GM19372 (cell line): Measurements from ENCODE around the gene JPH3.

Experiments used
- ATAC-seq: cut with Tn5 transposase; IDR thresholded peaks from one replicate; pipeline ENCODE4 v1.9.1; 2021; ENCODE audit warnings: mild to moderate bottlenecking, low read depth, moderate library complexity; ENCODE audit not compliant: unreplicated experiment

Gene JPH3

DNA sequence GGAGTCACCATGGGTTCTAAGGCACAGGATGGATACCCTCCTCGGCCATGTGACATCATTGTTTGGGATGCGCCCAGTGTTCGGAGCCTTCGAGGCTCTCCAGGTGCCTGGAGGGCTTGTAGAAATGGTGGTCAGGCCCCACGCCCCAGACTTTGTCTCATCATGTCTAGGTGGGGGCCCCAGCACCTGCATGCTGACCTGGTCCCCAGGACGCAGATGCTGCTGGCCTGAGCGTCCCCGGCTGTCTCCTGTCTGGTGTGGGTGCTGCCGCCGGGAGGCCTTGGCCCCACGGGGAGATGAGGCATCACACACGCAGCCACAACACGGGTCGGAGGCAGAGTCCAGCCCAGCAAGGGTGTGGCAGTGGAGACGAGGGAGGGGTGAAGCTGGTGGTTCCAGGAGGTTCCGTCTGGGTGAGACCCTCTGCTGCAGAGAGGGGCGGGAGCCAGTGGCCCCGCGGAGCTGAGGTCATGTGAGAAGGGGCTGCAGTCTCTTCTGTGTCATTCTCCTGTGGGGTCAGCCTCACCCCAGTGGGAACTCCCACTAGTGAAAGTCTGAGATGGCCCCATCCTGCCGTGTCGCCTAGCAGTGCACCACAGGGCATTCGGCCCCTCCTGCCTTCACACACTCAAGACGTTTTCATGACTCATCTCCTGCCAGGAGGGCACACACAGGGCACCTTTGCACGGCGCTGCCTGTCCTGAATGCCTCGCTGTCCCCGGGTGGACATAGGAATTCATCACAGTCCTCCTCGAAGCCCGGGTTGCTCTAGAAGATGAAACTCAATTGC lies 46.6 kb downstream of the JPH3 start:
- ATAC-seq = no peak

DNA sequence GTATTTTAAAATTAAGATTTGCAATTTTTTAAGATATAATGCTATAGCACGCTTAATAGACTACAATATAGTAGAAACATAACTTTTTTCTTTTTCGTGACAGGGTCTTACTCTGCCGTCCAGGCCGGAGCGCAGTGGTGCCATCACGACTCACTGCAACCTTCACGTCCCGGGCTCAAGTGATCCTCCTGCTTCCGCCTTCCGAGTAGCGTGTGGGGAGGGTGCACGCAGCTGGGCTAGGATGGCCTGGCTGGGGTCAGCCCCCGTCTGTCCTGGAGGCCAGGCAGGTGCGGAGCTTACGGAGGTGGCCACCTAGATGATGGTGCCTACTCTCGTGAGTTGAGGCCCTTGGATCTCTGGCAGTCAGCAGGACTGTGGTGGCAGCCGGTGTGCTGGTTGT lies 50.1 kb downstream of the JPH3 start:
- no peak for ATAC-seq

DNA sequence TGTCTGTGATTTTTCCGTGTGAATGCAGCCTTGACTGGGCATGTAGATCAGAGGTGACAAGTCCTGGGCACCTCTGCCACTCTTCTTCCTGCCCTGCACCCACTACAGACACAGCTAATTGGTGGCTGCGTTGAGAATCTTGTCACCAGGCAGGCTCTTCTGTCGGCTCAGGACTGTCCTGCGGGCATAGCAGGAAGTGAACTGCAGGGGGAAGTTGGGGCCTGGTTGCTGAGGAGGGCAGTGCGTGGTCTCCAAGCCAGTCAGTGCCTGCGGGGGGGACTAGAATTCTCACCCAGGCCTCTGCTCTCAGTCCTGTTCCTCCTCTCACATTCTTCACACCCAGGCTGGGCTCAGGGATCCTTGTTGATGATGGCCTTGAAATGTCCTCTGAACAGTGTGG lies 50.5 kb downstream of the JPH3 start:
- no peak for ATAC-seq

DNA sequence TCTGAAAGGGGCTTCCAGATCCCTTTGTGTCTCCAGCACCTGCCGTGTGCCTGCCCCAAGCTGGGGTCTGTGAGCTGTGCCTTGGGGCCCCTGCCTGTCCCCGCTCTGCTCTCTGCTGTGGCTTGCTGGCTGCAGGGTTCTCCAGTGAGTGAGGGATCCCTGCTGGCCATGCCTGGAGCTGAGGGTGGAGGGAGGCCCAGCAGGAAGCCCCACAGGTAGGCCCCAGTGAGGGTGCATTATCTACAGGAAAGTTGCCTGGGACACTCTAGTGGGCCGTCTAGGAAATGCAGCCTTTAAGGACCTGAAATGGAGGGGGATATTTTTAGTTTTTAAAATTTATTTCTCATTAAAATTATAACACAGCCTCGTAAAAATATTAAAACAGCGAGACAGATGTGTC lies 50.9 kb downstream of the JPH3 start:
- no peak for ATAC-seq

DNA sequence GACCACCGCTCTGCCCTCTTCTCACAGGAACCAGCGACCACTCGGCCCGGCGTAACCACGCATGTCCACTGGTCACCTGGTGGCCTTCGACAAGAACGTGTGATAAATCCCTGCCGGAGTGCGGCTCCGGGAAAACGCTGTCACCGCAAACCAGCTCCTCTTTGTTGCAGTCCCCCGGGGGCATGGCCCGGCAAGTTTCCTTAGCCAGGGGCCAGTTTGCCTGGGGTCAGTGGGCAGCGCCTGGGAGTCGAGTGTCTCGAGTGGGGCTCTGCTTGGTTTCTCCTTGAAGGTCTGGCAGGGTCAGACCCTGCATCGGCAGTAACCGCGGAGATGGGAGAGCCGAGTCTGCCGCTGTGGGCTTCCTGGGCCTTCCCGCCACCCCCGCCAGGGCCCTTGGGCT lies 52.5 kb downstream of the JPH3 start:
- ATAC-seq = no peak

DNA sequence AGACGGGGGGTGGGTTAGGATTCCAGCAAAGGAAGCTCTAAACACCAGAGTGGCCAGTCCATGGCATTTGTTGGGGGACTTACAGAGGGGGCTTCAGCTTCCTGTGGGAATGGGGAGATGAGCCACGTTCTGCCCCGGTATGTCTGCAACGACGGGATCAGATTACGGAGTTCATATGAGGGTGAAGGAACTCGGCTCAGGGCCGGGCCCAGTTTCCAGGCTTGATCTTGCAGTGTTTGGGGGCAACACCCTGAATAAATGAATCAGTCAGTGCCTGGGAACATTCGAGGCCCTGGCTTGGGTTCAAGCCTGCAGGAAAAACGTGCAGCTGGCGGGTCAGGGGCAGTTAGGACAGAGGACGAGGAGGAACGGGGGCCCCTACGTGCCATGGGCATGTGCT lies 54.0 kb downstream of the JPH3 start:
- no peak for ATAC-seq

DNA sequence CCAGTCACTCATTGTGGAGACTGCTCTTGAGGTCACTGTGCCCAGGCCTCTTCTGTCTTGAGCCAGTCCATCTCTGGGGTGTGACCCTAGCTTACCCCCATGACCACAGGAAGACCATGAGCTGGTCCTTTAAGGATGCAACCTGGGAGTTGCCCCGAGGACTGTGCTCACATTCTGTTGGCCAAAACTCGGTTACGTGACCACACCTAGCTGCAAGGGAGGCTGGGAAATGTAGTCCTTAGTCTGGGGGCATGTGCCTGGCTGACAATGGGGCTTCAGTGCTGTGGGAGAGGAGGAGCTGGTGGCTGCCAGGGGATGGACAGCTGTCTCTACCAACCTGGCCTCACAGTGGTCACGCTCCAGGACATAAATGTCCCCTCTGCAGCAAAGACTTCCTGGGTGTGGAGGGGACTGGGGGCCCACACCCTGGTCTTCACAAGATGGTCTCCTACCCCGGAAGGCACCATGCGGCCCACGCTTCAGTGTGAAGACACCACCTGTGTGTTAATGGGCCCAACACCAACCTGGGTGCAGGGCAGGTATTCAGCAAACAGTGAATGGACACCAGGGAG lies 55.4 kb downstream of the JPH3 start:
- ATAC-seq = no peak

DNA sequence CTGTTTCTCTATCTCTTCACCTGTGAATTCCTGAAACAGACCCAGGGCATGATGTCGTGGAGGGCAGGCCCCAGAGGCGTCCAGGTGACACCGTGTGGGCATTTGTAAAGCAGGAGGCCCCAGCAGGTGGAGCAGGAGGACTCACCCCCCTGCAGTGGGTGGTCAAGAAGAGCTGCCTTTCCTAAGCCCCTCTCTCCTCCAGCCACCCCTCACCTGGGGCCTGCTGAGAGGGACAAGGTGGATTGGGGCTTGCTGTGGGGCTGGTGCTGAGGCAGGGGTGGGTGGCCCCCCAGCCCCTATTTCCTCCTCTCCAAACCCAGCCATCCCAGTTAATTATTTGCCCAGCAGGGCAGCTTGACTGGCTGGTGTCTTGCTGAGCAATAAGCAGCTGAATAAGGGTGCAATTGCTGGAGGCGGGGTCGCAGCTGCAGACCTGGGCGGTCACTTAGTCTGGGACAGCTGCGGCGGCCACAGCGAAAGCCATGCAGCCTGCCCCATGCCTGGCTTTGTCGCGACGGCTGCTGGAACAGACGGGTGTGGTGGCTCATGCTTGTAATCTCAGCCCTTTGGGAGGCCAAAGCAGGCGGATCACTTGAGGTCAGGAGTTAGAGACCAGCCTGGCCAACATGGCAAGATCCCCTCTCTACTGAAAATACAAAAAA lies 56.4 kb downstream of the JPH3 start:
- no peak for ATAC-seq

DNA sequence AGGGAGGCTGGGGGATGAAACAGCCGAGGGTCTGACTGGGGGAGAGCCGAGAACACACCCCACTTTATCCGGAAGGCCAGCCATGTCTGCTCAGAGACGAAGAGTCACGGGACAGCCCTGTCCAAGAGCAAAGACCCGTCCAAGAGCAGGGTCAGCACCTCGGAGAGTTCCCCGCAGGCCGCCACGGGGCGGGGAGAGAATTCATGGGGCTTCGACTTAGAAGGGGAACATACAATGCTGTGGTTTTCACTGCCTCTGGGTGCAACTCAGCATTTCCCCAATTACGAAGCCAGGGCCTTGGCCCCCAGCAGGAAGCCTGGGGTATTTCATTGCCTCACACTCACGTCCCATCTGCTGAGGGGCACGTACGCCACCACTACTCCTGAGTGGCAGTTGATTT lies 59.3 kb downstream of the JPH3 start:
- no peak for ATAC-seq

DNA sequence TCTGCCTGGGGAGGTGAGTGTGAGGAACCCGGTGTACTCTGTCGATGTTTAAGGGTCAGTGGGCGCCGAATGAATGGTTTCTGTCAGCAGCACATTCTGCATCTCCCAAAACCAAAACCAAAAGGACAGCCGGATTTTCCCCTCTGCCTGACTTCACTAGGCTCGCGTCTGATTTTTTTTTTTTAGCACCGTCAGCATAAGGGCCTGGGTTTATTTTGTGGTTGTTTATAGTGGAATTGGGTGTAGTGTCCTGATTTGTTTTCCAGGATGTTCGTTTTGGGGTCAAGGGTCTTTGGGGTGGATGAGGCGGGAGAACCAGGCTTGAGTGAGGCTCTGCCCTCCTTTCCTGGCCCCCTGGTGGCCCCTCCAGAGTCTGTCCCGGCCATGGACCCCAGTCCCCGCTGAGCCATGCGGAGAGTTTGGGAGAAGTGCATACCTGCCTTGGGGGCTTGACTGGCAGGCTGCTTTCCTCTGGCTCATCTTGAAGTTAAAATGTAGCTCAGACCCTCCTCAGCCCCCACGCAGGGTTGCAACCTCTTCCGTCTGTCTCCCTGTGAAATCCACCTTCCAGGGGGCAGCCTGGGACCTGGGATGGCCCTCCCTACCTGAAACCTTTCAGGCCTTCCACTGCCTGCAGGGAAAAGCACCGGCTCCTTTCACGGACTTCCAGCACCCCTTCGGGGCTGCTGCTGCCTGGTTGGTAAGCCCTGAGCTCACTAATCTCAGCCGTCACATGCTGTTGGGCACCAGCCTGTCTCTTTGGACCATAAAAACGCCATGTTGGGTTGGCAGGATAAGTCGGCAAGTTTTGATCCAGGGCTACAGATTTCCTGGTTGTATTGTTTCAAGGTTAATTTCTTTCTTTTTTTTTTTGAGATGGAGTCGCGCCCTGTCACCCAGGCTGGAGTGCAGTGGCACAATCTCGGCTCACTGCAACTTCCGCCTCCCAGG lies 60.2 kb downstream of the JPH3 start:
- no peak for ATAC-seq

DNA sequence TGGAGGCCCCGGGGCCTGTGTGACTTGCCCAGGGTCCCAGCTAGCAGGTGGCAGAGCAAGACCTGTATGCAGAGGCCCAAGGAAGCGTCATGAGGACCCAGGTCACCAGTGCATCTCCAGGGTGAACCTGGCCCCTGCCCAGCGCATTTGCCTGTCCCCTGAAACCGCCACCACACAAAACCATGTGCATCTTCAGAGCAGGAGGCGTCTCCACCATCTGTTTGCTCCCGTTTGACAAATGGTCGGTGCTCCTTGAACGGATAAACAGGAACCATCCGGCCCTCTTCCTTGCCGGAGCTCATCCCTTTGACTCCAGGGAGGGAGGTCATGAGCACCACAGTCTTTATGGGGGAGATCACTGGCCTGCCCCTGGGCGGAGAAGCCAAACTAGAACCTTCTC lies 62.5 kb downstream of the JPH3 start:
- ATAC-seq = no peak

DNA sequence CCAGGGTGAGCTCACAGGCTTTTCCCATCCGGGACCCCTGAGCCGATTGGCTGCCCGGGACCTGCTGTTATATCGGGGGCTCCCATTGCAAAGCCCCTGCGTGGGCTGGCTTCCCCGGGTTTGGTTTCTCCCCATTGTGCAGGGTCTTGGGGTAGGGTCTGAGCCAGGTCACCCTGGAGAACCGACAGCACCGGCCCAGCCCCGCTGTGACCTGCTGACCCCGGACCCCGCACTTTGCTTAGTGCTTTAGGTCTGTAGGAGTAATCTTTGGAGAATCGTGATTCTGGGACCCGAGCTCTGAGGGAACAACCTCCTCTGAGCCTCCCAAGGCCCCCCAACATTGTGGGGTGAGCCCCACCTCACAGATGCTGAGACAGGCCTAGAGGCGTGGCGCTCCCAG lies 62.9 kb downstream of the JPH3 start:
- ATAC-seq = no peak

DNA sequence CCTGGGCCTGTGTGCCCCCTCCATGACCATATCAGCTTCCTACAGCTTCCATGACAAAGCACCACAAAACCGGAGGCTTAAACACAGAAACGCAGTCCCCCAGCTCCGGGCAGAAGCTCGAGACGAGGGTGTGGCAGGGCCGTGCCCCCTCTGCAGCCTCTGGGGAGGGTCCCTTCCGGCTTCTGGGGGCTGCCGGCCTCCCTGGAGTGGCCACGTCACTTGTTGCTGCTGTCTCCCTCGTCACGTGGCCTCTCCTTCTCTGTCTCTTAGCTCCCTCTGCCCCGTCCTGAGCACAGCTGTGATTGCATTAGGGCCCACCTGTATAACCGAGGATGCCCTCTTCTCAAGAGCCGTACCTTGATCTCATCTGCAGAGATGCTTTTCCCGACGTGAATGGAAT lies 64.6 kb downstream of the JPH3 start:
- no peak for ATAC-seq

DNA sequence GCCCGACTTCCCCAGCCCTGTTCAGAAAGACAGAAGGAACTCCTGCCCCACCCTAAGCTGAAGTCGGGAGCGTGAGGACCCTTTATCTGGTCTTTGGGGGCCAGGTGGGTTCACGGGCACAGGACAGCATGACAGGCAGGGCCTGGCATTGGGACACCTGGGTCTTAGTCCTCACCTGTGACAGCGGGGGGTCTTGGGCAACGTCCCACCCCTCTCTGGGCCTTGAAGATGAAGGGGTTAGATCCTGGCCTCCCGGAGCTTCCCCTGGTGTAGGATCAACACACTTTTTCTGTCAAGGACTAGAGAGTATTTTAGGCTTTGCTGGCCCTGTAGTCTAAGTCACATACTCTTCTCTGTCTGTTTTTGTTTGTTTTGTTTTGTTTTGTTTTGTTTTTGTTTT lies 65.1 kb downstream of the JPH3 start:
- no peak for ATAC-seq

DNA sequence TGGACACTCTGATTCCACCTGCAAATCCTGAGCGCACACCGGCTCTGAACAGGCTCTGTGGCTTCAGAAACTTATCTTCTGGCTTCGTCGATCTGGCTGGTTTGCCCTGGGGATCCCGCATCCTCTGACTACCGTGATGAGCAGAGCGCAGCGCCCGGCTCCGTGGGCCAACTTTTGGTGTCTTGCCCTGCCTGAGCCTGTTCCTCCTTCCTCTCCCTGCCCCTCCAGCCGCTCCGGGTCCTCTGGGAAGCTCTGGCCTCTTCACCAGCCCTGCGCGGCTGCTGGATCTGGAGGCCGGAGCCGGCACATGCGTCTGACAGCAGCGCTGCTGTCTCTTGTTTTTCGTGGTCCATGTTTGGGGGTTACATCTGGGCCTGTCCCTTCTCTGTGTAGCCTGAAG lies 65.6 kb downstream of the JPH3 start:
- no peak for ATAC-seq

DNA sequence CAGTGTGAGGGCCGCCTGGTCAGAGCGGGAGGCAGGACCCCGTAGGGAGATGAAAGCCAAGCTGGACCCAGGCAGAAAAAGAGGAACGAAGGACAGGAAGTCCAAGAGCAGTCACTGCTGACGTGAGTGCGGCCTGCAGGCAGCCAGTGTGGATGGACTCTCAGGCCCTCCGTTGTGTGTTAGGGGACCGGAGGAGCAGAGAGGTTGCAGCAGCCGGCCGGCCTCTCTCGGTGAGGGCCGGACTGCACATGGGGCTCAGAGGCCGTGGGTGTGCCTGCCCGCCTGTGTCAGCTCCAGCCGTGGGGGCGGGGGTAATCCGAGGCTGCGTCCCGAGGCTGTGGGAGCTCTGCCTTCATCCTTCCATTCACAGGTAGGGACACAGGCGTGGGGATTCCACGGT lies 67.4 kb downstream of the JPH3 start:
- ATAC-seq = no peak

DNA sequence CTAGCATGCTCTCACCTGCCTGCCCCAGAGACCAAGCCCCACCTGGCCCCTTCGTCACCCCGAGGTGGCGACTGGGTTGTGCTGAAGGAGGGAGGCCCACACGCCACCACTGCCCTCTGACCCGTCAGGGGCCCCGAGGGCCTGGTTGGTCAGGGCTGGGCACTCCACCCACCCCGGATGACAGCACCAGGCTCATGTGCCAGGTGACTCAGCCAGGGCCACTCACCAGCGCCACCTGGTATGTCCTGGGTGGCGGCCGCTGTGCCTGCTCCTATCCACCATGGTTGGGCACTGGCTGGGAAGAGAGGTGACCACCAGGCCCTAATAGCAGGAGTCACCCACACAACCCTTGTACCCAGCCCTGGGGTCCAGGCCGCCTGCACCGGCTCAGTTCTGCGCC lies 68.9 kb downstream of the JPH3 start:
- ATAC-seq = no peak

DNA sequence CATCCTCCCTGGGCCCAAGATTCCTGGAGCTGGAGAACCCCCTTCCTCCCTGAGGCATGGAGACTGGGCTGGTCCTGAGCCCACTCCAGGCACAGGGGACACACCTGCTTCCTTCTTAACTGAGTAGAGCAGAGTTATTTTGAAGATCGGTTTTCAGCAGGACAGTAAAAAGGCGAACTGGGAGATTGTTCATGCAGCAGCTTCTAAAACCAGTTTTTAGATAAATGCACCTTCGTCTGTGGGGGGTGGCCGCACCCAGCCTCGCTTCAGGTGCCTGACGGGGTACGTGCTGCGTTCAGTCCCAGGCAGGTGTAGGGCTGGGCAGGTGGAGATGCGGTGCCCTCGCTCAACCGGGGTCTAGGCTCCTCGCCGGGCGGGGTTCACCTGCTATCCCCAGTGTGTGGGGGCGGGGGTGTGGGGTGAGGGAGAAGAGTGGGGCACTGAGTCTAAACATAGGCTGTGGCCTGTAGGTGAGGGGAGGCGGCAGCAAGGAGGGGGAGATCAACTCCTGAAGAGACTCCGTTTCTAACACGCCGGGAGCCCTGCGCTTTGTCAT lies 69.5 kb downstream of the JPH3 start:
- no peak for ATAC-seq

DNA sequence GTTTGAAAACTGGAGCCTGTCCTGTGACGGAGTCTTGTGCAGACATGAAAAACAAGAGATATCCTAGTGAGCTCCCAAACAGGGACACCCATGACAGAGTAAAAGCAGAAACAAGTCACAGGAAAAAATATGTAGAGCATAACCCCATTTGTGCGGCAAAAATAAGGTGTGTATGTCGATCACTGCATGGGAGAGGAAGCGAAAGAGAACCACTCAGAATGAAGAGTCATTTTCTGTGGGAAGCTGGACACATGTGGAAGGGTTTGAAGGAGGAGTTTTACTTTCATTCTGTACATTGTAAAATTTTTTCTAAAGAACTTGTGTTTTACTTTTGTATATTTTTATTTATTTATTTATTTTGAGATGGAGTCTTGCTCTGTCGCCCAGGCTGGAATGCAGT lies 72.1 kb downstream of the JPH3 start:
- ATAC-seq = no peak

DNA sequence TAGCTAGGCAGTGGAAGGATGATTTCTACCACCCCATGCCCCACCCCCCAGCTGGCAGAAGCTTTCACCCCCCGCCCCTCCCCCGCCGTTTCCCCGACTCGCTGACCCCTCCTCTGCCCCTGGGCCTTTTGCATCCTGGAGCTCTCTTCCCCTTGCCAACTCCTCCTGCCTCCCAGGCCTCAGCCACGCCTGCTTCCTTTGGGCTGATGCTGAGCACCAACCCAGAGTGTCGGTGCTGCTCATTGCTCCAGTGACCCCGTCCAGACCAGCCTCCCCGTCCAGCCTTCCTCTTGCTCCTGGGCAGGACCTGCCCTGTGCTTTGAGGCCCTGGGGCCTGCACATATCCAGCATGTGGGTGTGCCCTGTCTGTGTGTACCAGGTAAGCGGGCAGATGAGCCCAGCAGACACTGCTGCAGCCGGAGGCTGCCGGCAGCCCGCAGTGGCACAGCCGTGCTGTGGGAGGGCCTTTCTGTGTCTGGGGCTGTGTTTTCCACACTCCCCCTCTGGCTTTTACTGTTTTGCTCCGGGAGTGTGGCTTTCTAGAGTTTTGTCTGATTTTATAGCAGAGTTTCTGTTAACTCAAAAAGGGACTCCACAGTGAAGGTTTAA lies 72.9 kb downstream of the JPH3 start:
- no peak for ATAC-seq
